H1 (cell line): ENCODE data around the gene CLIC1.

Experiments
- CEBPB ChIP-seq: IDR thresholded peaks from 2 replicates; pipeline ENCODE4 v1.6.1; 2012; ENCODE audit warnings: low read depth, low read length
- EP300 ChIP-seq, 2 experiments: IDR thresholded peaks; 1 replicate in 1 of 2; 2 replicates in 1 of 2; pipeline ENCODE4 v1.6.1; 2011 to 2012; ENCODE audit warnings: low read depth in 2 of 2, low read length in 2 of 2, mild to moderate bottlenecking in 2 of 2, borderline replicate concordance in 1 of 2, inconsistent platforms in 1 of 2, moderate library complexity in 1 of 2
- HDAC2 ChIP-seq, 2 experiments: fragments of 300-600 bp in 1 of 2; sonication (generic) in 1 of 2; IDR thresholded peaks; 2 replicates each; pipeline ENCODE4 v1.6.1; 2011 to 2012; ENCODE audit warnings: low read depth in 2 of 2, low read length in 2 of 2, mild to moderate bottlenecking in 2 of 2, moderate library complexity in 2 of 2, borderline replicate concordance in 1 of 2, inconsistent platforms in 1 of 2
- KDM1A ChIP-seq: fragments of 200-600, 300-600 bp; sonication (generic); IDR thresholded peaks from 2 replicates; pipeline ENCODE4 v1.7.1; 2016; ENCODE audit warnings: mild to moderate bottlenecking, low read length, borderline replicate concordance
- POLR2A ChIP-seq, 2 experiments: IDR thresholded peaks; 1 replicate in 1 of 2; 2 replicates in 1 of 2; pipeline ENCODE4 v1.6.1; 2011; ENCODE audit warnings: low read depth in 2 of 2, low read length in 2 of 2, mild to moderate bottlenecking in 2 of 2; ENCODE audit errors: control extremely low read depth in 1 of 2
- POLR2AphosphoS5 ChIP-seq: IDR thresholded peaks from 2 replicates; pipeline ENCODE4 v1.6.1; 2011; ENCODE audit warnings: low read depth, low read length
- POU5F1 ChIP-seq: IDR thresholded peaks from 2 replicates; pipeline ENCODE4 v1.6.1; 2011; ENCODE audit warnings: low read depth, mild to moderate bottlenecking, low read length, moderate library complexity
- RFX5 ChIP-seq: IDR thresholded peaks from 2 replicates; pipeline ENCODE4 v1.6.1; 2011; ENCODE audit warnings: low read depth, low read length, improper control_type of control experiment, borderline replicate concordance
- TF ChIP-seq, protein P1 (sequence below): IDR thresholded peaks from 2 replicates; pipeline ENCODE4 v1.6.1; 2011; ENCODE audit warnings: low read depth, mild to moderate bottlenecking, low read length; ENCODE audit not compliant: insufficient read depth
- TF ChIP-seq, protein P2 (sequence below), 3 experiments: IDR thresholded peaks; 1 replicate in 2 of 3; 2 replicates in 1 of 3; pipeline versions ENCODE4 v1.5.1 to v1.6.1; 2011; ENCODE audit warnings: low read length in 3 of 3, mild to moderate bottlenecking in 3 of 3, inconsistent platforms in 2 of 3, low read depth in 1 of 3, moderate library complexity in 1 of 3; ENCODE audit not compliant: insufficient read depth in 1 of 3; ENCODE audit errors: control extremely low read depth in 1 of 3
- TF ChIP-seq, protein P3 (sequence below): fragments of 300-600 bp; sonication (generic); IDR thresholded peaks from 2 replicates; pipeline ENCODE4 v1.7.1; 2012; ENCODE audit warnings: low read length, moderate library complexity, mild to moderate bottlenecking, inconsistent platforms; ENCODE audit not compliant: insufficient replicate concordance
- TF ChIP-seq, protein P4 (sequence below): IDR thresholded peaks from 2 replicates; pipeline ENCODE4 v1.6.1; 2011; ENCODE audit warnings: low read length, improper control_type of control experiment

DNA sequence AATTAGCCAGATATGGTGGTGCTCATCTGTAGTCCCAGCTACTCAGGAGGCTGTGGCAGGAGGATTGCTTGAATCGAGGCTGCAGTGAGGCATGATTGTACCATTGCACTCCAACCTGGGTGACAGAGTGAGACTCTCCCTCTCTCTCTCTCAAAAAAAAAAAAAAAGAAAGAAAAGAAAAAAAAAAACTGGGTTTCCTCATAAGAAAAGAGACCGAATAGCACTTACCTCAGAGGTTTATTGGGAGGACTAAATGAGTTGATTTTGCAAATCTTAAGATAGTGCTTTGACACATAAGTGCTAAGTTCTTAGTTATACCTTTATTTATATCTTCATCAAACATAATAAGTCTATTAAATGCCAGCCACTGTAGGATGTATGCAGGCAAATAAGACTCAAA, 34.5 kb upstream of the CLIC1 start:
- TF ChIP-seq EP300 (IDR thresholded peaks at IDR 0.05; ENCODE audit: borderline replicate concordance in 1 of 2, low read depth in 2 of 2, low read length in 2 of 2) (no peak), POU5F1 (no peak), HDAC2 (IDR thresholded peaks at IDR 0.05; ENCODE audit: borderline replicate concordance in 1 of 2, low read depth in 2 of 2, low read length in 2 of 2) (no peak), CEBPB (no peak), POLR2A (IDR thresholded peaks at IDR 0.05; ENCODE audit: control extremely low read depth in 1 of 2, low read depth in 2 of 2, low read length in 2 of 2) (no peak), KDM1A (no peak), POLR2AphosphoS5 (no peak), RFX5 (no peak)
- TF ChIP-seq, protein P1, sequence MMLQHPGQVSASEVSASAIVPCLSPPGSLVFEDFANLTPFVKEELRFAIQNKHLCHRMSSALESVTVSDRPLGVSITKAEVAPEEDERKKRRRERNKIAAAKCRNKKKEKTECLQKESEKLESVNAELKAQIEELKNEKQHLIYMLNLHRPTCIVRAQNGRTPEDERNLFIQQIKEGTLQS, result no peak
- TF ChIP-seq, protein P2, sequence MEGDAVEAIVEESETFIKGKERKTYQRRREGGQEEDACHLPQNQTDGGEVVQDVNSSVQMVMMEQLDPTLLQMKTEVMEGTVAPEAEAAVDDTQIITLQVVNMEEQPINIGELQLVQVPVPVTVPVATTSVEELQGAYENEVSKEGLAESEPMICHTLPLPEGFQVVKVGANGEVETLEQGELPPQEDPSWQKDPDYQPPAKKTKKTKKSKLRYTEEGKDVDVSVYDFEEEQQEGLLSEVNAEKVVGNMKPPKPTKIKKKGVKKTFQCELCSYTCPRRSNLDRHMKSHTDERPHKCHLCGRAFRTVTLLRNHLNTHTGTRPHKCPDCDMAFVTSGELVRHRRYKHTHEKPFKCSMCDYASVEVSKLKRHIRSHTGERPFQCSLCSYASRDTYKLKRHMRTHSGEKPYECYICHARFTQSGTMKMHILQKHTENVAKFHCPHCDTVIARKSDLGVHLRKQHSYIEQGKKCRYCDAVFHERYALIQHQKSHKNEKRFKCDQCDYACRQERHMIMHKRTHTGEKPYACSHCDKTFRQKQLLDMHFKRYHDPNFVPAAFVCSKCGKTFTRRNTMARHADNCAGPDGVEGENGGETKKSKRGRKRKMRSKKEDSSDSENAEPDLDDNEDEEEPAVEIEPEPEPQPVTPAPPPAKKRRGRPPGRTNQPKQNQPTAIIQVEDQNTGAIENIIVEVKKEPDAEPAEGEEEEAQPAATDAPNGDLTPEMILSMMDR (IDR thresholded peaks at IDR 0.05; ENCODE audit: control extremely low read depth in 1 of 3, insufficient read depth in 1 of 3, low read depth in 1 of 3, low read length in 3 of 3), result no peak
- TF ChIP-seq, protein P3, sequence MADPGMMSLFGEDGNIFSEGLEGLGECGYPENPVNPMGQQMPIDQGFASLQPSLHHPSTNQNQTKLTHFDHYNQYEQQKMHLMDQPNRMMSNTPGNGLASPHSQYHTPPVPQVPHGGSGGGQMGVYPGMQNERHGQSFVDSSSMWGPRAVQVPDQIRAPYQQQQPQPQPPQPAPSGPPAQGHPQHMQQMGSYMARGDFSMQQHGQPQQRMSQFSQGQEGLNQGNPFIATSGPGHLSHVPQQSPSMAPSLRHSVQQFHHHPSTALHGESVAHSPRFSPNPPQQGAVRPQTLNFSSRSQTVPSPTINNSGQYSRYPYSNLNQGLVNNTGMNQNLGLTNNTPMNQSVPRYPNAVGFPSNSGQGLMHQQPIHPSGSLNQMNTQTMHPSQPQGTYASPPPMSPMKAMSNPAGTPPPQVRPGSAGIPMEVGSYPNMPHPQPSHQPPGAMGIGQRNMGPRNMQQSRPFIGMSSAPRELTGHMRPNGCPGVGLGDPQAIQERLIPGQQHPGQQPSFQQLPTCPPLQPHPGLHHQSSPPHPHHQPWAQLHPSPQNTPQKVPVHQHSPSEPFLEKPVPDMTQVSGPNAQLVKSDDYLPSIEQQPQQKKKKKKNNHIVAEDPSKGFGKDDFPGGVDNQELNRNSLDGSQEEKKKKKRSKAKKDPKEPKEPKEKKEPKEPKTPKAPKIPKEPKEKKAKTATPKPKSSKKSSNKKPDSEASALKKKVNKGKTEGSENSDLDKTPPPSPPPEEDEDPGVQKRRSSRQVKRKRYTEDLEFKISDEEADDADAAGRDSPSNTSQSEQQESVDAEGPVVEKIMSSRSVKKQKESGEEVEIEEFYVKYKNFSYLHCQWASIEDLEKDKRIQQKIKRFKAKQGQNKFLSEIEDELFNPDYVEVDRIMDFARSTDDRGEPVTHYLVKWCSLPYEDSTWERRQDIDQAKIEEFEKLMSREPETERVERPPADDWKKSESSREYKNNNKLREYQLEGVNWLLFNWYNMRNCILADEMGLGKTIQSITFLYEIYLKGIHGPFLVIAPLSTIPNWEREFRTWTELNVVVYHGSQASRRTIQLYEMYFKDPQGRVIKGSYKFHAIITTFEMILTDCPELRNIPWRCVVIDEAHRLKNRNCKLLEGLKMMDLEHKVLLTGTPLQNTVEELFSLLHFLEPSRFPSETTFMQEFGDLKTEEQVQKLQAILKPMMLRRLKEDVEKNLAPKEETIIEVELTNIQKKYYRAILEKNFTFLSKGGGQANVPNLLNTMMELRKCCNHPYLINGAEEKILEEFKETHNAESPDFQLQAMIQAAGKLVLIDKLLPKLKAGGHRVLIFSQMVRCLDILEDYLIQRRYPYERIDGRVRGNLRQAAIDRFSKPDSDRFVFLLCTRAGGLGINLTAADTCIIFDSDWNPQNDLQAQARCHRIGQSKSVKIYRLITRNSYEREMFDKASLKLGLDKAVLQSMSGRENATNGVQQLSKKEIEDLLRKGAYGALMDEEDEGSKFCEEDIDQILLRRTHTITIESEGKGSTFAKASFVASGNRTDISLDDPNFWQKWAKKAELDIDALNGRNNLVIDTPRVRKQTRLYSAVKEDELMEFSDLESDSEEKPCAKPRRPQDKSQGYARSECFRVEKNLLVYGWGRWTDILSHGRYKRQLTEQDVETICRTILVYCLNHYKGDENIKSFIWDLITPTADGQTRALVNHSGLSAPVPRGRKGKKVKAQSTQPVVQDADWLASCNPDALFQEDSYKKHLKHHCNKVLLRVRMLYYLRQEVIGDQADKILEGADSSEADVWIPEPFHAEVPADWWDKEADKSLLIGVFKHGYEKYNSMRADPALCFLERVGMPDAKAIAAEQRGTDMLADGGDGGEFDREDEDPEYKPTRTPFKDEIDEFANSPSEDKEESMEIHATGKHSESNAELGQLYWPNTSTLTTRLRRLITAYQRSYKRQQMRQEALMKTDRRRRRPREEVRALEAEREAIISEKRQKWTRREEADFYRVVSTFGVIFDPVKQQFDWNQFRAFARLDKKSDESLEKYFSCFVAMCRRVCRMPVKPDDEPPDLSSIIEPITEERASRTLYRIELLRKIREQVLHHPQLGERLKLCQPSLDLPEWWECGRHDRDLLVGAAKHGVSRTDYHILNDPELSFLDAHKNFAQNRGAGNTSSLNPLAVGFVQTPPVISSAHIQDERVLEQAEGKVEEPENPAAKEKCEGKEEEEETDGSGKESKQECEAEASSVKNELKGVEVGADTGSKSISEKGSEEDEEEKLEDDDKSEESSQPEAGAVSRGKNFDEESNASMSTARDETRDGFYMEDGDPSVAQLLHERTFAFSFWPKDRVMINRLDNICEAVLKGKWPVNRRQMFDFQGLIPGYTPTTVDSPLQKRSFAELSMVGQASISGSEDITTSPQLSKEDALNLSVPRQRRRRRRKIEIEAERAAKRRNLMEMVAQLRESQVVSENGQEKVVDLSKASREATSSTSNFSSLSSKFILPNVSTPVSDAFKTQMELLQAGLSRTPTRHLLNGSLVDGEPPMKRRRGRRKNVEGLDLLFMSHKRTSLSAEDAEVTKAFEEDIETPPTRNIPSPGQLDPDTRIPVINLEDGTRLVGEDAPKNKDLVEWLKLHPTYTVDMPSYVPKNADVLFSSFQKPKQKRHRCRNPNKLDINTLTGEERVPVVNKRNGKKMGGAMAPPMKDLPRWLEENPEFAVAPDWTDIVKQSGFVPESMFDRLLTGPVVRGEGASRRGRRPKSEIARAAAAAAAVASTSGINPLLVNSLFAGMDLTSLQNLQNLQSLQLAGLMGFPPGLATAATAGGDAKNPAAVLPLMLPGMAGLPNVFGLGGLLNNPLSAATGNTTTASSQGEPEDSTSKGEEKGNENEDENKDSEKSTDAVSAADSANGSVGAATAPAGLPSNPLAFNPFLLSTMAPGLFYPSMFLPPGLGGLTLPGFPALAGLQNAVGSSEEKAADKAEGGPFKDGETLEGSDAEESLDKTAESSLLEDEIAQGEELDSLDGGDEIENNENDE, result no peak
- TF ChIP-seq, protein P4, sequence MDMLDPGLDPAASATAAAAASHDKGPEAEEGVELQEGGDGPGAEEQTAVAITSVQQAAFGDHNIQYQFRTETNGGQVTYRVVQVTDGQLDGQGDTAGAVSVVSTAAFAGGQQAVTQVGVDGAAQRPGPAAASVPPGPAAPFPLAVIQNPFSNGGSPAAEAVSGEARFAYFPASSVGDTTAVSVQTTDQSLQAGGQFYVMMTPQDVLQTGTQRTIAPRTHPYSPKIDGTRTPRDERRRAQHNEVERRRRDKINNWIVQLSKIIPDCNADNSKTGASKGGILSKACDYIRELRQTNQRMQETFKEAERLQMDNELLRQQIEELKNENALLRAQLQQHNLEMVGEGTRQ, result no peak
